ENCODE results near the gene LDB2.

The LDB2 gene

DNA sequence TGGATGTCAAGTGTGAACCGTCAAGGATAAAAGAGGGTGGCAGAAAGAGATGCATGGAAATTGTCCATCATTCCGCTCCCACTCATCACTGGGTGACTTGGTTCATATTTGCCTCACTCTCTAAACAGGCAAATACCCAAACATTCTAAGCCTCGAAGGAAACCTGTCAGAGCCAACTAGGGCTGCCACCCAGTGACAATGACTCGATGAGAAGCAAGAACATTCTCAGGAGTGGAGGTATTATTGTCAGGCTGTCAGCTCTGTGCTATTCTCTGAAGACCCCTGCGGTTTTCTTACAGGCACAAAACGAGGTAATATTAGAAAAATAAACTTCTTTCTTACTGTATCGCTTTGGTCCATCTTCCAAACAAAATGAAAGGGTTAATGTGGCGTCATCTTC, 139.6 kb downstream of the LDB2 start:
- TF ChIP-seq GATA1 (IDR thresholded peaks at IDR 0.05; ENCODE audit: low read depth, low read length) (no peak), POLR2A (IDR thresholded peaks at IDR 0.05; ENCODE audit: low read length) (no peak)
- no peak for DNase-seq

DNA sequence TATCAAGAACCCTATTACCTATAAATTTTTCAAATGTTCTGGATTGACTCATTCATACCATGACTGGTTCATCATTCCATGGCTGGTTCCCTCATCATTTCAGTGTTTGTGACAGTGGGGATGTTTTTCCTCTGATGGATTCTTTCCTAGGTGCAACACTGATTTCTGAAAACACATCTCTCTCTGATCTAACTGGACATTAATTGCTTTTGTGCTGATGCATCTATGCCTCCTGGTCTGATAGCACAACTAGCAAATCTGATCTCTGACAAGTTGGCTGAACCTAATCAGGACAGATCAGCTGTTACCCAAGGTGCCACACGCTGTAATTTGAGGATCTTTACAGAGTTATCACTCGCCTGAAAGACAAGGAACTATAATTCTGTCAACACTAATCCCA, 140.2 kb downstream of the LDB2 start:
- DNase-seq, result no peak
- TF ChIP-seq GATA1 (IDR thresholded peaks at IDR 0.05; ENCODE audit: low read depth, low read length), result no peak
- no peak for TF ChIP-seq POLR2A (IDR thresholded peaks at IDR 0.05; ENCODE audit: low read length)

DNA sequence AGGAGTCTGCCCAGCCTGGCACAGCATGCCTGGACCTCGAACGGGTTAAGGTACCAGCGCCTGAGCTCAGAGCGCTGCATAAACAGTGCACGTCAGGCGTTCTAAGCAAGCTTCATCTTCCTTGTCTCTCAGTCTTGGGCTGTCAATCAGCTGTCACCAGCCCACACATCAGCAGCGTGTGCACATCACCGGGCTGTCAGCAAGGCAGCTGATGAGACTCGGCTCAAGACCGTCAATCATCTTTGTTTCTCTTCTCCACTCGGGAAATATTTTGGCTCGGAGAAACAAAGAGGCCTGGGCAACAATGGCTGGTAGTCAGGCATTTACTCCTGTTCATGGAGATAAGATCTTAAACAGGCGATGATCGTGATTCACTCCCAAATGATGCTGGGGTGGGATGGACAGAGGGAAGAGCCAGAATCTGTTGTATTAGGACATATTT, 141.3 kb downstream of the LDB2 start:
- no peak for TF ChIP-seq POLR2A (IDR thresholded peaks at IDR 0.05; ENCODE audit: low read length)
- TF ChIP-seq GATA1 (IDR thresholded peaks at IDR 0.05; ENCODE audit: low read depth, low read length), result no peak
- DNase-seq, result no peak

DNA sequence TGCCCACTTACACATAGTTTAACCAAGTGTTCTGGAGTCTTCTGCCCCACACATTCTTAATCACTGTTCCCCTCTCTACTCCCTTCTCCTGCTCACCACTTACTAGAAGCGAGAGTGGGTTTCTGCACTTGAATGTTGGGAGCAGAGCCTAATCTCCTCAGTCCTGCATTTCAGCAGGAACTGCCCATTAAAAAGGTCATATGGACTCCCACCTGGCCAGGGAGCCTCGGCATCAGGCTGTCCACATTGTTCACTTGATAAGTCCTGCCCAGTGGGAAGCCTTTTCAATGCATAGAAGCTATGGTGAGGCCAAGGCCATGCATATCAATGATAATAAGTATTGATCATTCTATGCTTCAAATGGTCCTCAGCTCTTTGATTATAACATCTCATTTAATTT, 144.3 kb downstream of the LDB2 start:
- TF ChIP-seq POLR2A (IDR thresholded peaks at IDR 0.05; ENCODE audit: low read length) (no peak), GATA1 (IDR thresholded peaks at IDR 0.05; ENCODE audit: low read depth, low read length) (no peak)
- DNase-seq, result no peak

DNA sequence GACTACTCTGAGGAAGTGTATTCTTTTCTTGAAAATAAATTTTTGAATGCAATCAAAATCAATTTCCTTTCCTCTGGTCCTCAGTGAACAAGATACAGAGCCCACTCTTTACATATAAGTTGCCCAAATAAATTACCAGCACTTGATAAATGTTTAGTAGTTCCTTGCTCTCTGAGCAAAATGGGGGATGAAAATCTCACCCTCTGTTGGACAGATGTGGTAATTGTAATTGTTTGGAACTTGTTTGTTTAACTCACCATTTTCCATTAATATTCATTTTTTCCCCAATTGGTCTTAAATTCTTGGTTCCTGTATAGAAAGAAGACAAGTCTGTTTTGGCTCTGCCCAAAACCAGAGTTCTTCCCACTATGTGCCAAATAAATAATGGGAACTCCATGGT, 146.3 kb downstream of the LDB2 start:
- no peak for DNase-seq
- TF ChIP-seq GATA1 (IDR thresholded peaks at IDR 0.05; ENCODE audit: low read depth, low read length) (no peak), POLR2A (IDR thresholded peaks at IDR 0.05; ENCODE audit: low read length) (no peak)

DNA sequence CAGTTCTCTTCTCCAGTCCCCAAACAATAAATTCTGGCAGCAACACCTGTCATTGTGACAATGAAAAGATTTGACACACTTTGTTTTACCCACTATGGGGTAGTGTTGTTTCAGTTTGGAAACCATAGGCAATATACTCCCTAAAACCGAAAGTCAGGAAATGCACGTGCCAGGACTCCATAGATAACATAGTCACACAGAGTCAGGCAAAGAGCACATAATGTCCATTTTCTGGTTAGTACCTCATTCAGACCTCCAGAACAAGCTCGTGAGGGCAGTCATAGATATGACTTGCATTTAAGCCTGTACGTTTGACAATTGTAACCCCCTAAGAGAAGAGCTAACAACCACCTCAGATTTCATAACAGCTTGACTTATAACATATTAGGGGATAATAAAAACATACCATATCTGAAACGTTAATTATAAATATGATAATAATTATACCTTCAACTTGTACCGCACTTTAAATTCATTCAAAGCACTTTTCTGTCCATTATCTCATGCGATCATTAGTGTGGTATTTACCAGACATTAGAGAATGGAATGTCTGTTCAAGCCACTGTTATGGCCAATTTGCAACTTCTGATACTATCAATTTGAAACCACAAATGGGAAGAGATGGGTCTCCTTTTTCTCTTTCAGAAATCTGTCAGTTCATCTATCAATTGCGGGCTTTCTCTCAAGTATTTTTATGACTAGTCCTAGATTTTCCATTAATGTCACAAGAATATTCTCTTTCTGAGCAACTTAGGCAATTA, 147.4 kb downstream of the LDB2 start:
- DNase-seq, result no peak
- no peak for TF ChIP-seq GATA1 (IDR thresholded peaks at IDR 0.05; ENCODE audit: low read depth, low read length)
- TF ChIP-seq POLR2A (IDR thresholded peaks at IDR 0.05; ENCODE audit: low read length), result no peak

DNA sequence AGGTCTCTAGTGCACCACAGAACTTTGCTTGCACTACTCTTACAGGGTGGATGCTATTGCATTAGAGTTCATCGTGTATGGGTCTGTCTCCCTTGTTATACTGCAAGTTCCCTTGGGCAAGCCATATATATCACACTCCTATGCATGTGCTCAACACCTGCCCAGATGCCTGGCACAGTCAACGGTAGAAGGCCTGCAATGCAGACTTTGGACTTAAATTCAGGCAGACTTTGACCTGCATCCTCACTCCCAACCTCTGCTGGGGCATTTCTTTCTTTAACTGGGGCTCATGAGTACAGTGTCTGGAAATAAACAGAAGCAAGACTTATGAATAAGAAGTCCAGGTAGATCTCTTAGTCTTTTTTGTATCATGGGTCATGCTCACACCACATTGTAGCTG, 148.2 kb downstream of the LDB2 start:
- TF ChIP-seq POLR2A (IDR thresholded peaks at IDR 0.05; ENCODE audit: low read length) (no peak), GATA1 (IDR thresholded peaks at IDR 0.05; ENCODE audit: low read depth, low read length) (no peak)
- DNase-seq, result no peak

DNA sequence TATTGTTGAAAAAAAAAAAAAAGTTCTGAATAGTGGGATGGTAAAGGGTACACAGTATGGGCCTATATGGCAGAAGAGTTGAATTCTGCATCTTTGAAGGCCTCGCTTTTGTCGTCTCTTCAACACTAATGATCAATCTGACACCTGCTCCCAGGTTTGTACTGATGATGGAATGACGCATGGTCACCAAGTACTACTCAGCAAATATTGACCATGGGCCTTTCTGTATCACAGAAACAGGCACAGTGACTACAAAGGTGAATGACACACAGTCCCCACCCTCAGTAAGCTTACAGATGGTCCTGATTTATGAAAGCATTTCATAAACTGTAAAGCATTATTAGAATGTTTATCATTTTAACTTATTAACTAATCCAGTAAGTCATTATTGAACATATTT, 152.6 kb downstream of the LDB2 start:
- DNase-seq, result no peak
- TF ChIP-seq GATA1 (IDR thresholded peaks at IDR 0.05; ENCODE audit: low read depth, low read length) (no peak), POLR2A (IDR thresholded peaks at IDR 0.05; ENCODE audit: low read length) (no peak)

DNA sequence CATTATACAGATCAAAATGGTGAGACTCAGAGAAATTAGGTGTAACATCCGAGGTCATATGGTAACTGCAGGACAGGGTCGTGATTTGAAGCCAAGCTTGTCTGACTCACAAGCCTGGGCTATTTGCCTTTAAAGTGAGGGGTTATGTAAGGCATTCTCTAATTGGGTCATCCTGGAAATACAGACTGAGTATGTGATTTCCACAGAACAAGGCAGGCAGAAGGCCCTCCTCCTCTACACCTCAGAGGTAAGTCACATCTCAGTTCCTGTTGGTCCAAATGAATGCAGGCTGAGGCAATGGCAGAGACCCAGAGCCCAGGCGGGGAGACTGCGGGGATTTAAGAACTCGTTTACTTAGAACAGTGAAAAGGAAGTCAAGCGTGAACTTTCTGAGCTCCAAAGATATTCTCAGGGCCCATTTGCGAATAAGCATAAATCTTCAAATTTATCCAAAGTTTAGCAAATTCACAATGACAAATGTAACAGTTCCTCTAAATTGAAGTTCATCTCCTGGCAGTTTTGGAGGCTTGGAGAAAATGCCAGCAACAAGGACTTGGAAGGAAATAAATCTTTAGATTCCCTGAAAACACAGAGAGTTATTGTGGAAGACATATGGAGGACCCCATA, 153.3 kb downstream of the LDB2 start:
- no peak for DNase-seq
- TF ChIP-seq GATA1 (IDR thresholded peaks at IDR 0.05; ENCODE audit: low read depth, low read length) (no peak), POLR2A (IDR thresholded peaks at IDR 0.05; ENCODE audit: low read length) (no peak)

DNA sequence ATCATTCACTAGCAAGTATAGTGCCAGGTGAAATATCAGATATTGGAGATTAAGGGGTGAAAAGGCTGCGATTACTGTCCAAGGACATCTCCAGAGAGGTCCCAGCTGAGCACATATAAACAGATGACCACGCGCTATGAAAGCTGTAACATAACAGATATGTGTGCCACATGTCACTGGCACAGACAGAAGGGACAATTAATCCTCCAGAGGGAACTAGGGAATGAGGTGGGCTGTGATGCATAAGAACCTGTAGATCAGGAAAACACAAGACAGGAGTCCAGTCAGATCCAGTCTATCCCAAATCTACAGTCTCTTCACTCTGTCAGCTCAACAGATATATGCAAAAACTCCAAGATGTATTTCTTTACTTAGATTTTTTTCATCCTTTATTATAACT, 157.2 kb downstream of the LDB2 start:
- DNase-seq, result no peak
- TF ChIP-seq POLR2A (IDR thresholded peaks at IDR 0.05; ENCODE audit: low read length) (no peak), GATA1 (IDR thresholded peaks at IDR 0.05; ENCODE audit: low read depth, low read length) (no peak)

DNA sequence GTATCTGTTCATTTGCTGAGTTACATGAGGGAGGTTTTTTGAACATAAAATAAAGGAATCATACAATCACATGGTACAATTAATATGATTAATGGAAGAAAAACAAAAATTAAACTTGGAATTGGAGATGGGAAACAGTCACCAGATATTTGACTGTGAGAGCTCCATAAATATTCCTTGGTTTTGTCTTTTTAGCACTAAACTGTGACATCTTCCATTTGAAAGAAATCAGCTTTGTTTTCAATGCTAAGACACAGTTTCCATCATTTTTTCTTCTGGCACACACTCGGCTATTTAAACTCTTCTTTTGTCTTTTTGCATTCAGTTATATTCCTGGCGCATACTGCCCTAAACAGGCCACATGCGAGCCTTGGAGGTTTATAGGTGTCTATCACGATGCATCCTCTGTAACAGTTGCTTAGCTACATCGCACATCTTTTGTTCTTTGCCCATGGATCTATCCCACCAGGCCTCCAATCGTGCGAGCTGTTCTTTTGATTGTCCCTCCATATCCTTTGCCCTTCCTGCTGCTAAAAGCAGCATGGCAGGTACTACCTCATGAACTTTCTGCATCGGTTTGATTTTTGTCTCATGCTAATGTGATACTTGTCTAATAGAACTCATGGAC, 158.3 kb downstream of the LDB2 start:
- DNase-seq, result no peak

DNA sequence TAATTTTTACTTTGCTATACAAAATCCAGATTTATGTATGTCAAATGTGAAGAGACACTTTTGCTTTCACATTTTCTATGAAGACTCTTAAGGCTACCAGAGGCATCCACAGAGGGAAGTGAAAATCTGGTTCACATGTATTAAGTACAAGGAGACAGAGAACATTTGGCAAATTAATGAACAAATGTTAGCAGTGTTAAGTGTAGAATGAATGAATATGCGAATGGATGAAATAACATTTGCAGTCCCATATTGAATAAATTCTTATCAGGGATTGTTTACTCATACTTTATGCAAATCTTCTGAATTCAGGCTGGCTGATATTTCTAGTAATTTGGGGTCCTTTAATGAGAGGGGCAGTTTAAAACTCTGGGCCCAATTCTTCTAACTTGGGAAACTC, 159.9 kb downstream of the LDB2 start:
- no peak for DNase-seq
- TF ChIP-seq POLR2A (IDR thresholded peaks at IDR 0.05; ENCODE audit: low read length) (no peak), GATA1 (IDR thresholded peaks at IDR 0.05; ENCODE audit: low read depth, low read length) (no peak)

More for the DNA sequence above, 158.3 kb downstream of the LDB2 start:
- TF ChIP-seq POLR2A (IDR thresholded peaks at IDR 0.05; ENCODE audit: low read length), result no peak
- no peak for TF ChIP-seq GATA1 (IDR thresholded peaks at IDR 0.05; ENCODE audit: low read depth, low read length)

DNA sequence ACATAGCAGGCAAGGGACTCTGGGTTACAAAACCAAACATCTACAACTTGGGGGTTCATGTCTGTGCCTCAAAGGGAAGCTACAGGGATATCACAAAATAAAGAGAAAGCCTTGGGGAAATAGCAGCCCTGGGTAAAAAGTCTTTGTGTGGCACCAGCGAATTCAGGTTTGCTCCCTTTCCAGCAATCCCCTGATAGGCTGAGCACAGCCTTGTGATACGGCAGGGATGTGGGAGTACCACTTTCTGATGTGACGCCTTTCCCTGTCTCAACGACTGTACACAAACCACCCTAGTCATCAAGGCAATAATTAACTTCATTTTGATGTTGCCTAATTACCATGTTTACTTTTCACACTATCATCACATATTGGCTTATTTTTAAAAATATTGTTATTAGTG, 164.9 kb downstream of the LDB2 start:
- DNase-seq, result no peak
- TF ChIP-seq GATA1 (IDR thresholded peaks at IDR 0.05; ENCODE audit: low read depth, low read length) (no peak), POLR2A (IDR thresholded peaks at IDR 0.05; ENCODE audit: low read length) (no peak)

DNA sequence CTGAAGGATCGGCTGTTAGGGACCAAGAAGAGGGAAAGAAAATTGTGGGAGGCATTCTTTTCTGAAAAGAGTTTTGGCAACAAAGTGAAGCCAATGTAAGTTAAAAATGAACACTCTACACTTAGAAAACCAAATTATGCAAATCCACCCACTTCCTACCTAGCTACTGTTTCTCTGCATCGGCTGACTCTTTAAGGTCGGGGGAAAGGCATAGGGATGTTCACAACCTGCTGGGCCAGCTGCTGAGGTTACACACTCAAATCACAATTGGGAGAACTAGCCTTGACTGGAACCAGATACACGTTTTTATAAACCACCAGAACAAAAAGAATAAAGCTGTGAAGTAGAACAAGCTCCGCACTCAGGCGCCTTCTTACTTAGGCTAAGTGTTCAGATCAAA, 165.7 kb downstream of the LDB2 start:
- DNase-seq, result no peak
- TF ChIP-seq GATA1 (IDR thresholded peaks at IDR 0.05; ENCODE audit: low read depth, low read length), result no peak
- TF ChIP-seq POLR2A (IDR thresholded peaks at IDR 0.05; ENCODE audit: low read length), result no peak

Data from erythroblast (primary cell).